Activated gamma-delta T cell (primary cell): ENCODE data around the gene LGALS7.
A peak's percentile ranks its signal among the peaks of the same experiment; 100 is the strongest.

ENCODE experiments used
- DNase-seq: peaks from one replicate; lab custom pipeline; 2025; lab: John Stamatoyannopoulos, UW

Gene LGALS7

GRCh38 chr19:38727868-38728660 lies 45.3 kb downstream of the LGALS7 start:
- DNase-seq, result no peak

GRCh38 chr19:38727306-38727867 lies 45.9 kb downstream of the LGALS7 start:
- no peak for DNase-seq

- DNase-seq, result peak; percentile 37
These were observed 46.5 kb downstream of the LGALS7 start for GRCh38 chr19:38726761-38727301.

GRCh38 chr19:38726284-38726673 lies 47.0 kb downstream of the LGALS7 start:
- no peak for DNase-seq

GRCh38 chr19:38725469-38726283 lies 47.6 kb downstream of the LGALS7 start:
- no peak for DNase-seq

- DNase-seq, result no peak
These were observed 49.1 kb downstream of the LGALS7 start for GRCh38 chr19:38723990-38724854.

GRCh38 chr19:38723606-38723965 lies 49.7 kb downstream of the LGALS7 start:
- DNase-seq, result no peak

GRCh38 chr19:38722947-38723605 lies 50.2 kb downstream of the LGALS7 start:
- no peak for DNase-seq

- no peak for DNase-seq
These were observed 51.1 kb downstream of the LGALS7 start for GRCh38 chr19:38721979-38722773.

GRCh38 chr19:38721496-38721895 lies 51.8 kb downstream of the LGALS7 start:
- DNase-seq, result no peak
